ENCODE measurements around the gene AP1B1.

DNA sequence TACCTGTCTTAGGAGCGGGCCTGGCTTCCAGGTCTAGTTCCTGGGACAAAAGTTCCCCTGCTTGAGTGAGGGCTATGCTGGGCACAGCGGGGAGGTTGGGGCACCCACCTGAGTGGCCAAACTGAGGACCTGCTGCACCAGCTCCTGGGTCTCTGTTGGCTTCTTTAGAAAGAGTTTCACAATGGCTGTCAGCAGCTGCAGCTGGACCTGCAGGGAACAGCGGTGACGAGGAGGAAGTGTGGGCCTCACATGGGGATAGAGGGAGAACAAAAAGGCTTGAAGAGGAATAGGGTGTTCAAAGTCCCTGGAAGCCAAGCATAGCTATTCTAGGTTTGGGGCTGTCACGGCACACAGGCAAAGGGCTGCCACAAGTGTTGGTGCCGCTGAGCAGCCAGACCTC is 46.2 kb downstream of the AP1B1 start:
- TF ChIP-seq, protein P1, sequence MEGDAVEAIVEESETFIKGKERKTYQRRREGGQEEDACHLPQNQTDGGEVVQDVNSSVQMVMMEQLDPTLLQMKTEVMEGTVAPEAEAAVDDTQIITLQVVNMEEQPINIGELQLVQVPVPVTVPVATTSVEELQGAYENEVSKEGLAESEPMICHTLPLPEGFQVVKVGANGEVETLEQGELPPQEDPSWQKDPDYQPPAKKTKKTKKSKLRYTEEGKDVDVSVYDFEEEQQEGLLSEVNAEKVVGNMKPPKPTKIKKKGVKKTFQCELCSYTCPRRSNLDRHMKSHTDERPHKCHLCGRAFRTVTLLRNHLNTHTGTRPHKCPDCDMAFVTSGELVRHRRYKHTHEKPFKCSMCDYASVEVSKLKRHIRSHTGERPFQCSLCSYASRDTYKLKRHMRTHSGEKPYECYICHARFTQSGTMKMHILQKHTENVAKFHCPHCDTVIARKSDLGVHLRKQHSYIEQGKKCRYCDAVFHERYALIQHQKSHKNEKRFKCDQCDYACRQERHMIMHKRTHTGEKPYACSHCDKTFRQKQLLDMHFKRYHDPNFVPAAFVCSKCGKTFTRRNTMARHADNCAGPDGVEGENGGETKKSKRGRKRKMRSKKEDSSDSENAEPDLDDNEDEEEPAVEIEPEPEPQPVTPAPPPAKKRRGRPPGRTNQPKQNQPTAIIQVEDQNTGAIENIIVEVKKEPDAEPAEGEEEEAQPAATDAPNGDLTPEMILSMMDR (IDR thresholded peaks at IDR 0.05), result no peak
- no peak for TF ChIP-seq POLR2A (IDR thresholded peaks at IDR 0.05)

All from breast epithelium (tissue), 3 donors.